Parathyroid adenoma (tissue), 2 donors: ENCODE measurements around the gene STOM.

ENCODE experiments used
- H2AFZ ChIP-seq: fragments of 300-600 bp; sonication (generic); one replicate; pipeline ENCODE4 v1.7.0; 2017; ENCODE audit warnings: antibody characterized with exemption, mild to moderate bottlenecking
- H3K27ac ChIP-seq: fragments of 300-600 bp; sonication (generic); one replicate; pipeline ENCODE4 v1.7.0; 2017
- H3K27me3 ChIP-seq: fragments of 300-600 bp; sonication (generic); one replicate; pipeline ENCODE4 v1.7.0; 2017; ENCODE audit warnings: low read length; ENCODE audit not compliant: control insufficient read depth, insufficient read depth
- H3K36me3 ChIP-seq: fragments of 300-600 bp; sonication (generic); one replicate; pipeline ENCODE4 v1.7.0; 2017; ENCODE audit warnings: low read length; ENCODE audit not compliant: control insufficient read depth, insufficient read depth
- H3K4me1 ChIP-seq: fragments of 300-600 bp; sonication (generic); one replicate; pipeline ENCODE4 v1.7.0; 2017; ENCODE audit warnings: control low read depth
- H3K4me2 ChIP-seq: fragments of 300-600 bp; sonication (generic); one replicate; pipeline ENCODE4 v1.7.0; 2017; ENCODE audit warnings: low read length
- H3K4me3 ChIP-seq: fragments of 300-600 bp; sonication (generic); one replicate; pipeline ENCODE4 v1.7.0; 2017; ENCODE audit warnings: low read depth, low read length
- H3K79me2 ChIP-seq: fragments of 300-600 bp; sonication (generic); one replicate; pipeline ENCODE4 v1.7.0; 2017; ENCODE audit warnings: control low read depth
- H3K9ac ChIP-seq: fragments of 300-600 bp; sonication (generic); one replicate; pipeline ENCODE4 v1.7.0; 2017; ENCODE audit warnings: mild to moderate bottlenecking
- H3K9me3 ChIP-seq: fragments of 300-600 bp; sonication (generic); one replicate; pipeline ENCODE4 v1.7.0; 2017; ENCODE audit warnings: low read length; ENCODE audit not compliant: control insufficient read depth
- CTCF ChIP-seq: fragments of 300-600 bp; sonication (generic); IDR thresholded peaks from one replicate; pipeline ENCODE4 v1.7.0; 2017; ENCODE audit warnings: antibody characterized with exemption, mild to moderate bottlenecking
- donor health status: primary hyperparathyroidism.

STOM gene

GRCh38 chr9:121349009-121349408 is 21.0 kb downstream of the STOM start:
- no peaks in the 10 kb centered on the region for H3K36me3 ChIP-seq
- H3K9ac ChIP-seq, result no peak overlapping the region
- H3K4me1 ChIP-seq, result peaks cover 16% of the 10 kb centered on the region
- no peak for TF ChIP-seq CTCF
- no peak overlapping the region for H2AFZ ChIP-seq
- H3K79me2 ChIP-seq, result no peaks in the 10 kb centered on the region
- no peaks in the 10 kb centered on the region for H3K27me3 ChIP-seq
- H3K9me3 ChIP-seq, result no peaks in the 10 kb centered on the region
- H3K27ac ChIP-seq, result no peak overlapping the region
- no peak overlapping the region for H3K4me2 ChIP-seq
- no peak overlapping the region for H3K4me3 ChIP-seq

- H3K9me3 ChIP-seq, result no peaks in the 10 kb centered on the region
- peaks cover 21% of the 10 kb centered on the region for H3K4me1 ChIP-seq
- TF ChIP-seq CTCF, result no peak
- no peaks in the 10 kb centered on the region for H3K36me3 ChIP-seq
- no peak overlapping the region for H3K4me3 ChIP-seq
- H3K9ac ChIP-seq, result no peak overlapping the region
- H3K79me2 ChIP-seq, result no peaks in the 10 kb centered on the region
- no peak overlapping the region for H3K27ac ChIP-seq
- H3K4me2 ChIP-seq, result no peak overlapping the region
- no peaks in the 10 kb centered on the region for H3K27me3 ChIP-seq
- H2AFZ ChIP-seq, result no peak overlapping the region
These were observed 21.8 kb downstream of the STOM start for GRCh38 chr9:121348221-121348620.

- Histone ChIP-seq H3K36me3 (no peaks in the 10 kb centered on the region), H3K4me2 (no peak overlapping the region), H2AFZ (peak overlapping the region; percentile 1), H3K4me3 (no peak overlapping the region), H3K9ac (no peak overlapping the region), H3K27ac (peak overlapping the region; percentile 63), H3K27me3 (no peaks in the 10 kb centered on the region), H3K79me2 (no peaks in the 10 kb centered on the region), H3K9me3 (no peaks in the 10 kb centered on the region), H3K4me1 (peaks cover 23% of the 10 kb centered on the region)
- no peak for TF ChIP-seq CTCF
These were observed 25.0 kb downstream of the STOM start for GRCh38 chr9:121345070-121345469.

GRCh38 chr9:121344184-121344583 is 25.9 kb downstream of the STOM start:
- Histone ChIP-seq H3K4me1 (peaks cover 23% of the 10 kb centered on the region), H3K9me3 (no peaks in the 10 kb centered on the region), H3K4me3 (no peak overlapping the region), H3K9ac (no peak overlapping the region), H3K36me3 (no peaks in the 10 kb centered on the region), H3K27ac (peak overlapping the region; percentile 63), H3K27me3 (no peaks in the 10 kb centered on the region), H3K79me2 (no peaks in the 10 kb centered on the region), H2AFZ (peak overlapping the region; percentile 56), H3K4me2 (no peak overlapping the region)
- no peak for TF ChIP-seq CTCF

GRCh38 chr9:121340676-121341392 is 29.2 kb downstream of the STOM start:
- H3K79me2 ChIP-seq, result no peaks in the 10 kb centered on the region
- H3K27me3 ChIP-seq, result no peaks in the 10 kb centered on the region
- no peaks in the 10 kb centered on the region for H3K9me3 ChIP-seq
- no peak overlapping the region for H3K4me2 ChIP-seq
- no peak overlapping the region for H3K27ac ChIP-seq
- H3K4me3 ChIP-seq, result no peak overlapping the region
- no peak overlapping the region for H2AFZ ChIP-seq
- TF ChIP-seq CTCF, result no peak
- H3K9ac ChIP-seq, result no peak overlapping the region
- H3K4me1 ChIP-seq, result peaks cover 23% of the 10 kb centered on the region
- H3K36me3 ChIP-seq, result no peaks in the 10 kb centered on the region
